Omental fat pad (tissue), 4 donors: Measurements from ENCODE around the gene RNASEH2A. TPM values are rescaled to one million over a fixed set of nuclear protein-coding genes. Genes with fewer than 3 reads are reported as not detected.
A peak's percentile ranks its signal among the peaks of the same experiment; 100 is the strongest.

Experiments used
- ATAC-seq: fragments of 150-250 bp; one replicate; pipeline ENCODE4 v1.9.1; 2016; ENCODE audit warnings: mild to moderate bottlenecking, moderate library complexity; ENCODE audit not compliant: low FRiP score
- DNase-seq: peaks from one replicate; pipeline ENCODE4 v3.0.0-alpha.2; 2019; ENCODE audit warnings: low spot score
- CTCF ChIP-seq, 3 donors: fragments of 450-650 bp; IDR thresholded peaks; one replicate each; pipeline ENCODE4 v1.5.1; 2016 to 2017; ENCODE audit warnings: antibody characterized with exemption in 3 of 3, mild to moderate bottlenecking in 3 of 3, moderate library complexity in 2 of 3
- total RNA-seq, 4 donors: library from RNA; depleted of rRNA; stranded (reverse); fragments of >200 nt; gene quantifications; one replicate each; pipeline ENCODE4 v1.1.0, GENCODE V29; 2016

Gene RNASEH2A
- total RNA-seq, 4 donors from 2014 or later = 2.8 to 10.4 (median 5.9) TPM

- ATAC-seq = no peak
These were observed 28.8 kb downstream of the RNASEH2A start for GRCh38 chr19:12834976-12835757.

GRCh38 chr19:12836529-12836863, 30.1 kb downstream of the RNASEH2A start:
- ATAC-seq = no peak
- DNase-seq = no peak
- no peak for TF ChIP-seq CTCF (IDR thresholded peaks at IDR 0.05)

More at GRCh38 chr19:12834976-12835757, 28.8 kb downstream of the RNASEH2A start:
- TF ChIP-seq CTCF (IDR thresholded peaks at IDR 0.05) = no peak
- DNase-seq = no peak

GRCh38 chr19:12837225-12837624, 30.8 kb downstream of the RNASEH2A start:
- no peak for TF ChIP-seq CTCF (IDR thresholded peaks at IDR 0.05)
- ATAC-seq (no peak), DNase-seq (no peak)

GRCh38 chr19:12838182-12838885, 31.9 kb downstream of the RNASEH2A start, which contains the start of gene MAST1:
MAST1 (plus strand) TSS chr19:12838515; CDS start chr19:12838573, 58 bp downstream.
- DNase-seq (no peak), ATAC-seq (no peak)
- peak in 1 of 3 donors; percentile 2 for TF ChIP-seq CTCF (IDR thresholded peaks at IDR 0.05)

GRCh38 chr19:12838886-12839756, 32.7 kb downstream of the RNASEH2A start:
- TF ChIP-seq CTCF (IDR thresholded peaks at IDR 0.05) = no peak
- ATAC-seq = no peak
- DNase-seq = no peak

- ATAC-seq = peak; percentile 11
- peak; percentile 47 for DNase-seq
- no peak for TF ChIP-seq CTCF (IDR thresholded peaks at IDR 0.05)
These were observed 34.0 kb downstream of the RNASEH2A start for GRCh38 chr19:12840091-12841079.
